Measurements from ENCODE around the gene F11R.
"Not testable (repeated sequence)": the region's sequence is repeated elsewhere in the genome, so short reads cannot be mapped to it uniquely, and the experiment has no call there.

DNA sequence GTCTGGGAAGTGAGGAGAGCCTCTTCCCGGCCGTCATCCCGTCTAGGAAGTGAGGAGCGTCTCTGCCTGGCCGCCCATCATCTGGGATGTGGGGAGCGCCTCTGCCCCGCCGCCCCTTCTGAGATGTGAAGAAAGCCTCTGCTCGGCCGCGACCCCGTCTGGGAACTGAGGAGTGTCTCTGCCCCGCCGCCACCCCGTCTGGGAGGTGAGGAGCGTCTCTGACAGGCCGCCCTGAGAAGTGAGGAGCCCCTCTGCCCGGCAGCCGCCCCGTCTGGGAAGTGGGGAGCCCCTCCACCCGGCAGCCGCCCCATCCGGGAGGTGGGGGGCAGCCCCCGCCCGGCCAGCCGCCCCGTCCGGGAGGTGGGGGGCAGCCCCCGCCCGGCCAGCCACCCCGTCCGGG is 8.5 kb upstream of the F11R start:
- TF ChIP-seq, protein P1, sequence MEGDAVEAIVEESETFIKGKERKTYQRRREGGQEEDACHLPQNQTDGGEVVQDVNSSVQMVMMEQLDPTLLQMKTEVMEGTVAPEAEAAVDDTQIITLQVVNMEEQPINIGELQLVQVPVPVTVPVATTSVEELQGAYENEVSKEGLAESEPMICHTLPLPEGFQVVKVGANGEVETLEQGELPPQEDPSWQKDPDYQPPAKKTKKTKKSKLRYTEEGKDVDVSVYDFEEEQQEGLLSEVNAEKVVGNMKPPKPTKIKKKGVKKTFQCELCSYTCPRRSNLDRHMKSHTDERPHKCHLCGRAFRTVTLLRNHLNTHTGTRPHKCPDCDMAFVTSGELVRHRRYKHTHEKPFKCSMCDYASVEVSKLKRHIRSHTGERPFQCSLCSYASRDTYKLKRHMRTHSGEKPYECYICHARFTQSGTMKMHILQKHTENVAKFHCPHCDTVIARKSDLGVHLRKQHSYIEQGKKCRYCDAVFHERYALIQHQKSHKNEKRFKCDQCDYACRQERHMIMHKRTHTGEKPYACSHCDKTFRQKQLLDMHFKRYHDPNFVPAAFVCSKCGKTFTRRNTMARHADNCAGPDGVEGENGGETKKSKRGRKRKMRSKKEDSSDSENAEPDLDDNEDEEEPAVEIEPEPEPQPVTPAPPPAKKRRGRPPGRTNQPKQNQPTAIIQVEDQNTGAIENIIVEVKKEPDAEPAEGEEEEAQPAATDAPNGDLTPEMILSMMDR (IDR thresholded peaks at IDR 0.05) = not testable (repeated sequence)
- not testable (repeated sequence) for TF ChIP-seq EZH2 (IDR thresholded peaks at IDR 0.05; ENCODE audit: borderline replicate concordance, insufficient read depth, low read depth, low read length, poor library complexity, severe bottlenecking)
